CD1c-positive myeloid dendritic cell (primary cell): ENCODE results near the gene NELFA.
A peak's percentile ranks its signal among the peaks of the same experiment; 100 is the strongest.
"Not testable (repeated sequence)": the region's sequence is repeated elsewhere in the genome, so short reads cannot be mapped to it uniquely, and the experiment has no call there.

Experiments
- DNase-seq: peaks from one replicate; pipeline ENCODE4 v3.0.0-alpha.2; 2016; ENCODE audit errors: extremely low spot score

The NELFA gene

DNA sequence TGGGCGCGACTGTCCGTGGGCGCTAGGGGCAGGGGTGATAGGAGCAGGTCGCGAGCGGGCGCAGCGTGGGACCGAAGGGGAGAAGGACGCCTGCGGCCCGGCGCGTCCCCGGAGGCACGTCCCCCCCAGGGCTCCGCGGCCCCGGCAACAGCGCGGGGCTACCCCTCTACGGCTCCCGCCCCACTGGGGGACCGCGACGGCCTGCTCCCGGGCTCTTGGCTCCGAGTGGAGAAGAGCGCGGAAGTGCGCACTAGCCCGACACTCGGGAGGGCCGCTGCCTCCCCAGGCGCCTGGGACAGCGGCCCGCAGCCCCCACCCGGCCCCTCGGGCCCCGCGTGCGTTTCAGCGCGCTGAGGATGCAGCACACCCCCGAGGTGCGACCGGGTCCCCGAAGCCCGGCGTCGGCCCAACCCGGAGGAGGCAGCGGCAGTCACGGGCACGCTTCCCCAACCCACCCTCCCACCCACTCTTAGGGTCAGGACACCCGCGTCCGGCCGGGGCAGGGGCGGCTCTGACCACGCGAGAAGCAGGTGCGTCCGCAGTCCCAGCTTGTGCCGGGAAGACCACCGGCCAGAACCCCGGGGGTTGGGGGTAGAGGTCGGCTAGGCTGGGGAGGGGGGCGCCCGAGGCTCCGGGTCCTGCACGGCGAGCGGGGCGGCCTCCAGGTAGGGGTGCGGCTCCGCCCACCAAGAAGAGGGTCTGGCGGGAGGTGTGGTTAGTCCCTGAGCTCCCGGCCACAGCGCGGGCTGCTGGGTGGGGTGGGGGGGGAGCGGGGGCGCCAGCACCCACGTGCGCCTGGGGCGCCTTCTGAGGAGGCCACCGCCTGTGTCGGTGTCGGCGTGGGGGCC is 31.8 kb upstream of the NELFA start:
- no peak for DNase-seq

GRCh38 chr4:2036866-2037265 is 28.1 kb upstream of the NELFA start:
- DNase-seq = peak; percentile 69

- no peak for DNase-seq
These were observed 27.6 kb upstream of the NELFA start for GRCh38 chr4:2036327-2036726.

DNA sequence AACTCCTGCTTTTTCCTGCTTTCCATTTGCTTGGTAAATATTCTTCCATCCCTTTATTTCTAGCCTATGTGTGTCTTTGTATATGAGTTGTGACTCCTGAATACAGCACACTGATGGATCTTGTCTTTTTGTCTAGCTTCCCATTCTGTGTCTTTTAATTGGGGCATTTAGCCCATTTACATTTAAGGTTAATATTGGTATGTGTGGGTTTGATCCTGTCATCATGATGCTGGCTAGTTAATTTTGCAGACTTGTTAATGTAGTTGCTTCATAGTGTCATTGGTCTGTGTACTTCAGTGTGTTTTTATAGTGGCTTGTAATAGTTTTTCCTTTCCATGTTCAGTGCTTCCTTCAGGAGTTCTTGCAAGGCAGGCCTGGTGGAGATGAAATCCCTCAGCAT is 22.4 kb upstream of the NELFA start:
- not testable (repeated sequence) for DNase-seq

GRCh38 chr4:2027120-2027519 is 18.3 kb upstream of the NELFA start:
- DNase-seq = not testable (repeated sequence)

DNA sequence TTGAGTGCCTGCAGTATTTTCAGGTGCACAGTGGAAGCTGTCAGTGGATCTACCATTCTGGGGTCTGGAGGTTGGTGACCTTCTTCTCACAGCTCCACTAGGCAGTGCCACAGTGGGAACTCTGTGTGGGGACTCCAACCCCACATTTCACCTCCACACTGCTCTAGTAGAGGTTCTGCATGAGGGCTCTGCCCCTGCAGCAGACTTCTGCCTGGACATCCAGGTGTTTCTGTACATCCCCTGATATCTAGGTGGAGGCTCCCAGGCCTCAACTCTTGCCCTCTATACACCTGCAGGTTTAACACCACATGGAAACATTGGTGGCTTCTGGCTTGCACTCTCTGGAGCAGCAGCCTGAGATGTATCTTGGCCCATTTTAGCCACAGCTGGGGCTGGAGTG is 17.0 kb upstream of the NELFA start:
- no peak for DNase-seq

GRCh38 chr4:2024683-2025082 is 15.9 kb upstream of the NELFA start:
- DNase-seq = no peak

- not testable (repeated sequence) for DNase-seq
These were observed 12.7 kb upstream of the NELFA start for GRCh38 chr4:2021358-2022018.

- no peak for DNase-seq
These were observed 6.2 kb upstream of the NELFA start for GRCh38 chr4:2015008-2015407.

- peak; percentile 36 for DNase-seq
These were observed 2.8 kb upstream of the NELFA start for GRCh38 chr4:2011583-2011982.

DNA sequence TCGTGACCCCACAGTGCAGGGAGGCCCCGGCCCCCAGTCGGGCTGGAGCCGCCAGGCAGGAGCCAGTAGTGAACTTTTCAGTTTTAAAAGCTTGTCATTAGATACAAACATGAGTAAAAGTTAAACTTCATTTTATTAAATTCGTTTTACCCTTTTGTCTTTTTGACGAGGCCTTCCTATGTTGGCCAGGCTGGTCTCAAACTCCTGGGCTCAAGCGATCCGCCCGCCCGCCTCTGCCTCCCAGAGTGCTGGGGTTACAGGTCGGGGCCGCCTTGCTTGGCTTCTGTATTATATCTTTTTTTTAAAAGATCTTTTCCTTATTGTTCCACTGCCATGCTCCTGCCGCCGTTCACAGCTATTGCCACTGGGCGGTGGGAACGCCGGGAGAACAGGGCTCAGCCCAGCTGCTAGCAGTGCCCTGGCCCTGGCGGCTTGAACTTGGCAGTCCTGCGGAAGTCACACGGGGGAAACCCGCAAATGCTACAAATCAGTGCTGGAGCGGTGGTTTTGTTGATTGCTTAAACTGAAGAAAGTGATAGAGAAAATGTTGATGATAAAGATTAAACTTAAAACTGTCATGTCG is 968 bp upstream of the NELFA start:
- peak; percentile 76 for DNase-seq

DNA sequence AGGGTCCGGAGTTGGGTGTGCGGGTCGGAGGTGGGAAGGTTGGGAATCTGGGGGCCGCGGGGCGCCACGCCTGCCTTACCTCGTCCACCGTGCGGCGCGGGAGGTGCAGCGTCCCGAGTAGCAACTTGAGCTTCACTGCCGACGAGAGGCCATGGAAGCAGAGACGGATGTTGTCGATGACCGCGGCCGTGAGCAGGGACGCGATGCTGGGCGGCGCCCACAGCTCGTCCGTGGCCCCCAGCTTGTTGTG is 178 bp downstream of the NELFA start:
- DNase-seq = no peak

- DNase-seq = peak; percentile 1
These were observed 737 bp downstream of the NELFA start for GRCh38 chr4:2007804-2008670.

GRCh38 chr4:2006956-2007653 is 1.7 kb downstream of the NELFA start:
- DNase-seq = no peak

- DNase-seq = no peak
These were observed 2.4 kb downstream of the NELFA start for GRCh38 chr4:2006367-2006766.

DNA sequence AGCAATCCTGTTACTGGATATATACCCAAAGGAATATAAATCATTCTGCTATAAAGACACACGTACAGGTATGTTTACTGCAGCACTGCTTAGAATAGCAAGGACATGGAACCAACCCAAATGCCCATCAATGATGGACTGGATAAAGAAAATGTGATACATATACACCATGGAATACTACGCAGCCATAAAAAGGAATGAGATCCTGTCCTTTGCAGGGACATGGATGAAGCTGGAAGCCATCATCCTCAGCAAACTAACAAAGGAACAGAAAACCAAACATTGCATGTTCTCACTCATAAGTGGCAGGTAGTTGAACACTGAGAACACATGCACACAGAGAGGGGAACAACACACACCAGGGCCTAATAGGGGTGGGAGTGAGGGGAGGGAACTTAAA is 5.4 kb downstream of the NELFA start:
- not testable (repeated sequence) for DNase-seq

DNA sequence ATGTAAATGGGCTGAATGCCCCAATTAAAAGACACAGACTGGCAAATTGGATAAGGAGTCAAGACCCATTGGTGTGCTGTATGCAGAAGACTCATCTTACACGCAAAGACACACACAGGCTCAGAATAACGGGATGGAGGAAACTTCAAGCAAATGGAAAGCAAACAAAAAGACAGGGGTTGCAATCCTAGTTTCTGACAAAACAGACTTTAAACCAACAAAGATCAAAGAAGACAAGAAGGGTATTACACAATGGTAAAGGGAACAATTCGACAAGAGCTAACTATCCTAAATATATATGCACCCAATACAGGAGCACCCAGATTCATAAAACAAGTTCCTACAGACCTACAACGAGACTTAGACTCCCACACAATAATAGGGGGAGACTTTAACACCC is 9.5 kb downstream of the NELFA start:
- DNase-seq = not testable (repeated sequence)

- no peak for DNase-seq
These were observed 10.5 kb downstream of the NELFA start for GRCh38 chr4:1998296-1998695.

- DNase-seq = no peak
These were observed 11.1 kb downstream of the NELFA start for GRCh38 chr4:1997712-1998111.

DNA sequence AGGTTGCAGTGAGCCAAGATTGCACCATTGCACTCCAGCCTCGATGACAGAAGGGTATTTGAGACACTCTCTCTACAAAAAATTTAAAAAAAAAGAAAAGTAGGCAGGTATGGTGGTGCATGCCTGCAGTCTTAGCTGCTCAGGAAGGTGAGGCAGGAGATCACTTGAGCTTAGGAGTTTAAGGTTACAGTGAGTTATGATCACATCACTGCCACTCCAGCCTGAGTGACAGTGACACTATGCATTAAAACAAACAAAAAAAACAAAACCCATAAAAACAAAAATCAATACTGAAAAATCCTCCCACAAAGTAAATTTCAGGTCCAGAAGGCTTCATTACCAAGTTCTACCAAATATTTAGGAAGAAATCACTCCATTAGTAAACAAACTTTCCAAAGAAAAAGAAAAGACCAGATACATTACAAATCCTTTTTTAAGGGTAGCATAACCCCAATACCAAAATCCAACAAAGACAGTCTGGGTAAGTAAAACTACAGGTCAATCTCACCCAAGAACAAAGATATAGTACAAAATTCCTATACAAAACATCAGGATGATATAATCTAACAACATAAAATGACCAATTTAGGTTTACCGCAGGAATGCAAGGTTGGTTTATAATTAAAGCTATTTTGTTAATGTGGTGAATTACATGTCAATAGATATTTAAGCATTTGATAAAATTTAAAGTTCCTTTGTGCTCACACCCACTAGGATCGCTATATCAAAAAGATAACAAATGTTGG is 11.7 kb downstream of the NELFA start:
- DNase-seq = no peak

- DNase-seq = no peak
These were observed 13.8 kb downstream of the NELFA start for GRCh38 chr4:1994938-1995337.
